Amygdala (tissue), 56 donors: ENCODE measurements around the gene ZNF775.
"Not testable (repeated sequence)": the region's sequence is repeated elsewhere in the genome, so short reads cannot be mapped to it uniquely, and the experiment has no call there.

Experiments used
- DNase-seq, 56 donors: peaks; one replicate each; lab custom pipeline; 2025; lab: John Stamatoyannopoulos, UW

ZNF775 gene

GRCh38 chr7:150379441-150380379, 580 bp downstream of the ZNF775 start:
- peak in 6 of 56 donors; percentile 26 to 70 (median 52) for DNase-seq

GRCh38 chr7:150380463-150380862, 1.3 kb downstream of the ZNF775 start:
- no peak for DNase-seq

- DNase-seq: no peak
Measured at GRCh38 chr7:150381096-150381495, 2.0 kb downstream of the ZNF775 start.

- no peak for DNase-seq
Measured at GRCh38 chr7:150381785-150382122, 2.6 kb downstream of the ZNF775 start.

- peak in 27 of 56 donors; percentile 17 to 74 (median 40) for DNase-seq
Measured at GRCh38 chr7:150382123-150382843, 3.2 kb downstream of the ZNF775 start.

GRCh38 chr7:150382844-150383225, 3.7 kb downstream of the ZNF775 start:
- no peak for DNase-seq

GRCh38 chr7:150383710-150384397, 4.7 kb downstream of the ZNF775 start:
- peak in 55 of 56 donors; percentile 59 to 99 (median 94) for DNase-seq

GRCh38 chr7:150384406-150385301, 5.5 kb downstream of the ZNF775 start:
- peak in 2 of 56 donors; percentile 45 to 72 for DNase-seq

GRCh38 chr7:150385302-150385723, 6.2 kb downstream of the ZNF775 start:
- peak in 1 of 56 donors; percentile 32 for DNase-seq

GRCh38 chr7:150385884-150386283, 6.8 kb downstream of the ZNF775 start:
- DNase-seq: not testable (repeated sequence)

- no peak for DNase-seq
Measured at GRCh38 chr7:150388306-150388705, 9.2 kb downstream of the ZNF775 start.

- DNase-seq: peak in 53 of 56 donors; percentile 28 to 88 (median 70)
Measured at GRCh38 chr7:150388709-150389531, 9.8 kb downstream of the ZNF775 start.

GRCh38 chr7:150389532-150389816, 10.3 kb downstream of the ZNF775 start:
- no peak for DNase-seq

GRCh38 chr7:150390205-150390604, 11.1 kb downstream of the ZNF775 start:
- DNase-seq: no peak

- DNase-seq: no peak
Measured at GRCh38 chr7:150393325-150393724, 14.2 kb downstream of the ZNF775 start.

- no peak for DNase-seq
Measured at GRCh38 chr7:150396426-150396825, 17.3 kb downstream of the ZNF775 start.

GRCh38 chr7:150396851-150397260, 17.7 kb downstream of the ZNF775 start:
- no peak for DNase-seq

- DNase-seq: no peak
Measured at GRCh38 chr7:150397346-150398107, 18.4 kb downstream of the ZNF775 start.
